ENCODE results near the gene ZSCAN12.

The ZSCAN12 gene

DNA sequence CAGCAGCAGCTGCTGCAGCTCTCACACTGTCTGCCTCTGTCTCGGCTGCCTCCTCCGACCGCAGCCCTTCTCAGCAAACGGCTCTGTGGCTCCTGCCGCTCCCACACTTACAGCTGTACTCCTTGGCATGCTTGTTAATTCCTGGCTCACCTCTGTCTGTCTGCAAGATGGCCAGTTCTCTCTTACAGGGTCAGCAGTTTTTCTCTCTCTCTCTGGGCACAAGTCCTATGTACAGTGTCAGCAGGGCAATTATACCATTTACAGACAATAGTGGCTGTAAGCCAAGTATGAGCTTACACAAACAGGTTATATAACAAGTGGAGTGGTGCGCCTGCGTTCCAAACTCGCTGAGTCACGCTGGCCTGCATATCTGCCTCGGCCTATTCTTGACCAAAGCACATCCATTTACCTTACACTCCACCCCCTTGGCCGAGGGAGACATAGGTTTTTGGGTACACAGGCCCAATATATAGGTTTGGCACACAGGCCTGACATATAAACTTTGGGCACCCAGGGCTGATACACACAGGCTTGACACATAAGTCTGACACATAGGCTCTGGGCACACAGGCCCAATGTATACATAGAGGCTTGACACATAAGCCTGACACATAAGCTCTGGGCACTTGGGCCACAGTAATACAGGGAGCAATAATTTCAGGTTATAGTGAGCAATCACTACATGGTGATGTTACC lies 45.4 kb downstream of the ZSCAN12 start:
- DNase-seq (ENCODE audit: low read depth), result no peak

- DNase-seq (ENCODE audit: low read depth), result no peak
Measured at GRCh38 chr6:28353356-28353755, 46.2 kb downstream of the ZSCAN12 start.

- DNase-seq (ENCODE audit: low read depth), result no peak
Measured at GRCh38 chr6:28351493-28351925, 48.0 kb downstream of the ZSCAN12 start.

DNA sequence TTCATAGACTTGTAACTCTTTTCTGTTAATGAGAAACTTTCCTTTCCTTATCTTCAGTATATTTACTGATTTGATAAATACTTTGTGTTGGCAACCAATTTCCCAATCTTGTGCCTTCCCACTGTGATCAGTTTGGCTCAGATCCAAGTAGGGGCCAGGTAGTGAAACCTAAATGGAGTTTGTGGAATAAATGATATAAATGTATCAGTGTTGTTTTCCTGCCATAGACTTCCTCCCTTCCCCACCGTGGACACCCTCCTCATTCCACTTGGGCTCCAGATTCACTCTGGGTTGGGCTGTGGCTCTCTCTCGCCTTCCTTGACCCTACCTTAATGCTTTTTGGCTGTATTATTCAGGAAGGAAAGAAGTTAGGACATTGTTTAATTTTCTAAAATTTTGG lies 48.5 kb downstream of the ZSCAN12 start:
- DNase-seq (ENCODE audit: low read depth), result no peak

- DNase-seq (ENCODE audit: low read depth), result peak; percentile 70
Measured at GRCh38 chr6:28349892-28350737, 49.4 kb downstream of the ZSCAN12 start, which contains the start of gene ZKSCAN3. Gene ZKSCAN3 (plus strand): TSS chr6:28349947. CDS start chr6:28359587, 9,640 bp downstream.

- DNase-seq (ENCODE audit: low read depth), result no peak
Measured at GRCh38 chr6:28349344-28349891, 50.1 kb downstream of the ZSCAN12 start.

- DNase-seq (ENCODE audit: low read depth), result no peak
Measured at GRCh38 chr6:28347119-28347518, 52.4 kb downstream of the ZSCAN12 start.

DNA sequence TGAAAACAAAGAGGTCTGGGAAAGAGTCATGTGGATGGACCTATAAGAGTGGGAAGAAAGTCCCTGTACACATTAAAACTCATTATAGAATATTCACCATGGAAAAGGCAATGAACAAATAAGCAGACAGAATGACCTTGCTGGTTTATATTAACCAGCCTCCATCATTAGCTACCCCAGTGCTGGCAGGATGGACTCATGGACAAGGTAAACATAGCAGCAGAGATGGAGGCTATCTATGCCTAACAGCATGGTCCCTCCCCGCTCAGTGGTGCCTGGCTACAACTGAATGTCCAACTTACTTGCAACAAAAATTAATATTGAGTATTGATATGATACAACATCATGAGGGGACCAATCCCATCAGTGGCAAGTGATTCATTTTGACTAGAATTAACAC lies 54.3 kb downstream of the ZSCAN12 start:
- no peak for DNase-seq (ENCODE audit: low read depth)

DNA sequence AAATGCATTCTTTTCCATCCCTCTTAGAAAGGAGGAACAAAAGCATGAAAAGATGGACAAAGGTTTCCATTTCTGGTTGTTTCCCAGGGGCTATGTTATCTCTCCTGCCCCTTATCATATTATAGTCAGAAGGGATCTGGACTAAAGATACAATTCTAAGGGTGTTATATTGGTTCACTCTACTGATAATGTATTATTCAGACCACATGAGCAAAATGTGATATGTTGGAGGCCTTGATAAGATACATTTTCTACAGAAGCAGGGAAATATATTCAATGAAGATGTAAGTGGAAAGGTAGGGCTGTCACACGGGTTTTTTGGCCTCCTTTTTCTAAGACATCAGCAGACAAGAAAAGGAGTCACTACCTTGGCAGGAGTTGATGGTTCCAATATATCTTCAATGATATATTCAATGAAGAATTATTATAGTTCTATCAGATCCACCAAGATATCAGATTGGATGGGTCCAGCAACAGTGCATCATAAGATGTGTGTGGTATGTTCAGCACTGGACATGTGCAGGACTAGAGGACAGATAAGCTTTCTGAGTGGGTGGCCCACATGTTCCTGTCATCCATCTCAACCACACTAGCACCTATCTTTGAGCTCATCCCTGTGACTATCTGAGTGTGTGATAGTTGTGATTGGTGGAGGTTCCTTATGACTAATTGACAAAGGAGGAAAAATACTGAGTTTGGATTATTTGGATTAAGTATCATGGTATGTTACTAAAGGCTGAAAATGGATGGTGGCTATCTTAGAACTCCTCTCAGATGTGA lies 55.5 kb downstream of the ZSCAN12 start:
- no peak for DNase-seq (ENCODE audit: low read depth)

GRCh38 chr6:28340310-28341095 lies 59.0 kb downstream of the ZSCAN12 start:
- no peak for DNase-seq (ENCODE audit: low read depth)

DNA sequence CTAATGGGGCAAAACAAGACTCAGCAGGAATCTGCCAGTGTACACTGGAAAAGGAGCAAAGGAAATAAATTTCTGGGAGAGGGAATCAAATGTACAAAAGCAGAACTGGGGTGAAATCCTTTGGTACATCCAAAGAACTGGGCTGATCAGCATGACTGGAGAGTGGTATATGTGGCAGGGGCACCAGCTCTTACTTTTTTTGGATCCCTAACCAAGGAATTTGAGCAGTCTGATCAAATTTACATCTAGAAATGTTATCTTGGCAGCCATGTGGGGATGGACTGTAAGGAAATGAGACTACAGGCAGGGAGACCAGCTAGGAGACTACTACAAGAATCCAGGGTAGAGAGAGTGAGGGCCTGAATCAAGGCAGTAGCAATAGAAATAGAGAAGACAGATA lies 62.4 kb downstream of the ZSCAN12 start:
- no peak for DNase-seq (ENCODE audit: low read depth)

DNA sequence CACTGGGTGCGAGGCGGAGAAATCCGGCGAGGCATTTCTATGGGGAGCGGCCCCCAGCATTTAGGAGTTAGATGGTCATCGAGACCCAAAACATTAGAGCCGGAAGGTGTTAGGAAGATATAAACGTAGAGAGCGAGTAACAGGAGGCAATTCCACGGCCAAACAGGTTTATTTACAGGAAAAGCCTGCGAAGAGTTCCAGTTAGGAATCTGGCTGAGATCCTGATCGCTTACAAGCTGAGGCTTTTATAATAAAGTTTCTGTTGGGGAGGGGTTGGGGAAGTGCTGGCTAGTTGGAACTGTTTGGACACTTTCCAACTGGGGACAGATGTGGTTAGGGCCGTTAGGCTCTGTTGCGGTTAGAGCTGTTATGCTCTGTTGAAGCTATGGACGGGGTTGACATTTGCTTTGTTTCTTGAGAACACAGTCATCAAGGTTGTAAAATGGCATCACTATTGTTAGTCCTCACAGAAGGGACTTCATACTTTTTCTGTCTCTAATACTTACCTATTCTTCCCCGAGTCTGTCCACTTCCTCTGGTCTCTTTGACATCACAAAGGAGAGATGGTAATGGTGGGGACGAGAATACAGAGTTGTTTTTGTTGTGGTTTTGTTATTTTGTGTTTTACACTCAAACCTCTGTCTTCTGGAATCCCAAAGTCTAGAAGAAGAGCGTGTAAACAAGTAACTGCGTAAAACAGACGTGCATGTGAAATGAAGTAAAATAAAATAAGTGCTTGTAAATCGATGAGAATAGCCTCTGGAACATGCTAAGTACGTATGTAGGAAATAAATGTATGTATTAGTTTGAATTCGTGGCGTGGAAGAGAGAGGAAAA lies 63.0 kb downstream of the ZSCAN12 start:
- no peak for DNase-seq (ENCODE audit: low read depth)

DNA sequence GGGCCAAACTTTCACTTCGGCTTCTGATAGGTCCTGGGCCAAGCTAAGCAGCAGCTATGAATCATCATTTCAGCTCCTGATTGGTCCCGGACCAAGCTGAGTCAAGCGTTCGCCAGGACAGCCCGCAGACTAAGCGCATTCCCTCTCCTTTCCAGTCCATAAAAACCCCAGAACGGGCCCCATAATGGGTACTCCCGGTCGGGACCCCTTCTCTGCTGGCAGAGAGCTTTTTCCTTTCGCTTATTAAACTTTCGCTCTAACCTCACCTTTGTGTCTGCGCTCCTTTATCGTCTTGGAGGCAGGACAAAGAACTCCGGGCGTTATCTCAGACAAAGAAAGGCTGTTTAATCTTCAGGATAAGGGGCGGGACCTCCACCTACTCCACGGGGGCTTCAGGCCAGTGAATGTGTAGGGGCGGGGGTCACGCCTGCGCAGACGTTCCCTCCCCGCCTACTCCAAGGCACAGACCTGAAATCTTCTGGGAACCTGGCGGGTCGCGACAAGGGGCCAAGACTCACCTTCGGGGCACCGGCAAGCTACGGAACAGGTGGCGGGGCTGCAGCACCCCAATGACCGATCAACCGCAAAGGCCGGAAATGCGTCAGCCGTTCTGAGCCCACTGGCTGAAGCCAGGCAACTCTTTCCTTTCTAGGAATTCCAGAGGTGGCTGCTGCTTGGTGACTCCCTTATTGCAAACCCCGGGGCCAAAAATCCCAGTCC lies 63.8 kb downstream of the ZSCAN12 start, which contains the start of gene ZSCAN31:
Gene ZSCAN31, minus strand, starts transcription at position 585 of the 720 bp plus-strand sequence. CDS start 6,465 bp downstream, outside the sequence.
- DNase-seq (ENCODE audit: low read depth), result peak; percentile 64

GRCh38 chr6:28335040-28335563 lies 64.4 kb downstream of the ZSCAN12 start:
- DNase-seq (ENCODE audit: low read depth), result no peak

DNA sequence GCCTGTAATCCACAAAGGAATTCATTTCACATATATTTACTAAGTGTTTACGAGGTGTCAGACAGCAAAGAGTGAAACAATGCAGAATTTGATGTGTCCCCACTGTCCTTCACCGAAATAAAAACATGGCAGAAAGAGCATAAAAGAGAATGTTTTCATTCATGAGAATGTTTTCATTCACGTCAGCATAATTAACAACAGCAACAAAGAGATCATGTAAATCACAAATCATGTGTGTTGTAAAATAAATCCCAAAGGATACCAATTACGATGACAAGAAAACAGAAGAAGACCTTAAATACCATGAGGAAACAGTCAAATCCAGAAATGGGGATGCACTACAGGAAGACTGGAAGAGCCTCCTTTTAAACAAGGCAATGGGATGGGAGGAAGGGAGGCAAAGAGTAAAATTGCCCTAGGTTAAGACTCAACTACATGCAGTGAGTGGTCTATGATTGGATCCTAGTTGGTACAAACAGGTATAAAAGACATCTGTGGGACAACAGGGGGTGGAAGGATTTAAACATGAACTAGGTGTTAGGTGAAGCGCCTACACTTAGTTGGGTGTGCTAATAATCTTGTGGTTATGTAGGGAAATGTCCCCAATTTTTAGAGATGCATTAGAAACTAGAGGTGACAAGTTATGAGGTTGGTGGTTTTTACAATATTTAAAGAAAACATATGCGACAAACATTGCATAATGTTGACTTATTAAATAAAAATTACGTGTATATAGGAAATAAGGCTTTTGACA lies 65.1 kb downstream of the ZSCAN12 start:
- no peak for DNase-seq (ENCODE audit: low read depth)

DNA sequence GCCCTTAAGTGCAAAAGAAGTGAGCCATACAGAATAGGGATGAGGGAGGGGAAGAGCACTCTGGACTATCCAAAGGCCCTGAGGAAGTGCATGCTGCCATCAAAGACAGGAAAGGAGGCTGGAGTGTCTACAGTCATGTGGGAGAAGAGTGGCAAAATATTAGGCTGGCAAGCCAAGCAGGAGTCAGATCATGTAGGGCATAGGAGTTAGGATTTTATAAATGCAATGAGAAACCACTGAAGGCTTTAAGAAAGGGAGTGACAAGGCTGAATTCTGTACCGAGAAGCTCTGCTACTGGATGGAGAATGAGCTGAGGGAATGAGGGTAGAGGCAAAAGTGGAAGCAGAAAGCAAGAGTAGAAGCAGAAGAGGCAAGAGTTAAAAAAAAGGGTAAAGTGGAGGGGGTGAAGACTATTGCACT lies 65.9 kb downstream of the ZSCAN12 start:
- DNase-seq (ENCODE audit: low read depth), result no peak

DNA sequence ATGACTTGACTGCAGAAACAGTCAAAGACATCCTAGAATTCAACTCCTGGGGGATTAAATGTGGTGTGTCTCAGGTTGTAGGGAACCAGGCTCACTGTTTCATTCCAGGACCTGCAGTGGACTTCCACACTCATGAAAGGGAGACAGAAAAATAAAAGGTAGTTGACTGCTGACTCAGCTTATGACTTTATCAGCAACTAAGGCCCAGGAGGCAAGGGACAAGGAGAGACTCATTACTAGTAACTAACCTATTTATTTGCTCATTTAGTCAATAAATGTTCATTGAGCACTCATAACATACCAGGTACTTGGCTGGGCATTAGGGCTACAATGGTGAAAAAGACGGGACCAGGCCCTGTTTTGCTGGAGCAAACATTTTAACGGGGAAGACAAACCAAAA lies 66.5 kb downstream of the ZSCAN12 start:
- DNase-seq (ENCODE audit: low read depth), result no peak

DNA sequence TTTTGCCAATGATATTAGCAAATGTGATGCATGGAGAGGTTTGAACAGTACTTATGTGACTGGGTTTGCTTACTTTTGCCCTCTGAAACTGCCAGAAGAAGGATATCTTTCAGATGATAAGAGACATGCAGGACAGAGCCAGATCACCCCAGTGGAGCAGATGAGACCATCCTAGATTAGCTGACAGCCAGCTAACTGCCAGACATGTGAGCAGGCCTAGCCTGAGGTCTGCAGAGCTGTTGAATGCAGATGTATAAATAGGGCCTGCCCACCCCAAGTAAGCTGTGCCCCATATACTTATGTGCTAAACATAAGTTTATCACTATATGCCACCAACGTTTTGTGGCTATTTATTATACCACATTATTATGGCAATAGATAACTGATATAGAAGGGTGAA lies 69.5 kb downstream of the ZSCAN12 start:
- DNase-seq (ENCODE audit: low read depth), result no peak
